Activated naive CD4-positive, alpha-beta T cell treated with anti-CD3 and anti-CD28 coated beads, Interleukin-2, amount 50 U/mL, for 72 hours (primary cell): ENCODE measurements around the gene FGD2. TPM values are rescaled to one million over a fixed set of nuclear protein-coding genes. Genes with fewer than 3 reads are reported as not detected.
A peak's percentile ranks its signal among the peaks of the same experiment; 100 is the strongest.

Experiments
- ATAC-seq, 2 donors: fragments of 150-1000 bp; cut with Tn5 transposase; 2 replicates each; pipeline ENCODE4 v1.10.0; 2021; ENCODE audit warnings: mild to moderate bottlenecking in 2 of 2, moderate library complexity in 2 of 2
- DNase-seq, 2 donors: peaks; one replicate each; pipeline ENCODE4 v3.0.0; 2021 to 2022; ENCODE audit warnings: low spot score in 2 of 2
- H3K27ac Mint-ChIP-seq, 2 donors: one replicate each; pipeline ENCODE4 v1.8.0; 2022; ENCODE audit warnings: mild to moderate bottlenecking in 2 of 2, mixed read lengths in 2 of 2
- H3K36me3 Mint-ChIP-seq, 2 donors: one replicate each; pipeline ENCODE4 v1.8.0; 2022; ENCODE audit warnings: mixed read lengths in 2 of 2
- H3K9me3 Mint-ChIP-seq, 2 donors: one replicate each; pipeline ENCODE4 v1.8.0; 2022; ENCODE audit warnings: mixed read lengths in 2 of 2
- total RNA-seq, 2 donors: library from RNA; stranded (reverse); gene quantifications; one replicate each; pipeline ENCODE4 v1.2.3, GENCODE V29; 2022

The FGD2 gene
- total RNA-seq, 2 donors from 2014 or later = 1.3 to 2.4 TPM

DNA sequence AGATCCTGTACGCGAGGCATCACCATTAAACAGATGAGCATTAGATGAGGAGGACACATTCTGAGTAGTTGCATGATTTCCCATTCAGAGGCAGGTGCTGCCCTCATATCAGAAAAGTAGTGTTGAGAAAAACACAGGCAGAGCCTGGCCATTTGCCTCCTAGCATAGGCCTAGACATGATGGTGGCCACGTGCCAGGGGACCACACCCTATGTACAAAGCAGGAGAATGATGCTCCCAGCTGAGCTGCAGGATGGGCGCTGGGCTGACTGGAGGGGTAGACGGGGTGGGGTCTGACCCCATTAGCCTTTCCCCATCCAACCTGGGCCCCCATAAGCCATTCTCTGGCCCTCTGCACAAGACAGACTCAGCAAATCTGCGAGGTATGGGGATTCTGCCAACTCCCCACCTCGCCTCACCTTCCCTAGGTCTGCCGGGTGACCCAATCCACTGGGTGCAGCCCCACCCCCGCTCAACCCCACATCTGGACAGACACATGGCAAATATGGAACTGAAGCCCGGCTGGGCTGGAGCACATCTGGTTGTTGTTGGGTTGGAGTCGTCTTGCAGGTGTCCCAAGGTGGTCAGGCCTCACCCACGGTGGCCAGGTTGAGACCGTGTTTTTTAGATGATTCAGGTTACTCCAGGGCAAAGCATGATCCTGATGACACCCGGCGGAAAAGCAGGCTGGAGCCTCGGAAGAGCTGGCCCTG is 37.0 kb upstream of the FGD2 start:
- ATAC-seq (no peak), DNase-seq (no peak)
- Mint-ChIP-seq H3K9me3 (no peaks in the 10 kb centered on the region), H3K27ac (peak overlapping the region; percentile 15 to 93), H3K36me3 (peaks cover 12 to 16% of the 10 kb centered on the region in 2 donors)

DNA sequence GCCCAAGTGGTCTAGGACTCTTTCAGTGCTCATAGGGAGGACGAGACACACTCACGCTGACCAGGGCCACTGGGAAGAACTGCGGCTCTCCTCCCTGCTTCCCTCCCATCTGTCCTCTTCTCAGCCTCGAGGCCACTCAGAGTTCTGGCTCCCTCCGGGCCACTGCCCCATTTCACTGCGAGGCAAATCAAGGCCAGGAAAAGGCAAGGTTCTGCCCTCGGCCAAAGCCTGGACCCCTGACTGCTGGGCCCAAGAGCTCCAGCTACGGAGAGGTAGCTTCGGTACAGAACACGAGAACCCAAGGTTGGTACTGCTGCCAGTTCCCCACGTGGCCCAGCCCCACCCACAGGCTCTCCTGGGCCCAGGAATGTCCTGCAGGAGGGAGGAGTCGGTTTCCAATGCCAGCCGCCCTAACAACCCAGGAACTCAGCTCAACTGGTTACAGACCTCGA is 36.2 kb upstream of the FGD2 start:
- Mint-ChIP-seq H3K36me3 (peaks cover 12 to 16% of the 10 kb centered on the region in 2 donors), H3K9me3 (no peaks in the 10 kb centered on the region), H3K27ac (peak overlapping the region; percentile 65 to 85)
- DNase-seq (no peak), ATAC-seq (no peak)

DNA sequence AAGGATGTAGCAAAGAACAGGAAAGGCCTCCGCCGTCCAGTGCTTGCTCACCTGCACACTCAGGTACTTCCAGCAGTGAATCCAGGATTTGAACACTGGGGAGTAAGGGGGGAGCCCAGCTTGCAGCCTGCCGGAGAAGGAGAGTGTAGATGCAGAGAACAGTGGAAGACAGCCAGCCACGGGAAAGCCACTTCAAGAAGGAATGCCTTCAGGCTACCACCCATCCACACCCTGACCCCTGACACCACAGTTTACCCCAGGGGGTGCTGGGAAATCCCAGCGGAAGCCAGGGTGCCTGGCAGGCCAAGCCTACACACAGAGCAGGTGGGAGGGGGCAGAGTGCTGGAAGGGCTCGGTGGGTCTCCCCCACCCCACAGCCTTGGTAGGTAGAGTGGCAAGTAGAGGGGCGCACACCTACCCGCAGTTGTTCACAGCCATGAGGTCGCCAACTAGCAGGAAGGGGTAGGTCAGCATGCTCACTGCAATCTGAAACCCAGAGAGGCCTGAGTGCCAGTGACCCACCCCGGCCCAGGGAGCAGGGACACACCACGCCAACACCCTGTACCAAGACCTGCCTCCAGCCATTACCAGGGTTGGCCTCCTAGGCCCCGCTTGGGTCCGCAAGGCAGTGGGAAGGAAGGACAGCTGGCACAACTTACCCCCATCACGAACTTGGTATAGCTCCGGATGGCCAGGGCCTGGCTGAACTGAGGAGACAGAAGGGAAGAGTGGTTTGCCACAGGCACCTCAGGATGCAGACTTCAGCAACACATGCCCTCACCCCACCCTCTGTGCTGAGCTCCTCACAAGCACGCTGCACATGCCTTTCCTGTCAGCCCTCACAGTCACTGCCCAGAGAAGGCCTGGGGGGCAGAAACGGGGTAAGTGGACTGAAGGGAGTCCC is 35.2 kb upstream of the FGD2 start:
- Mint-ChIP-seq H3K36me3 (peaks cover 12 to 16% of the 10 kb centered on the region in 2 donors), H3K9me3 (no peaks in the 10 kb centered on the region), H3K27ac (peak overlapping the region; percentile 85 to 88)
- DNase-seq (no peak), ATAC-seq (no peak)

DNA sequence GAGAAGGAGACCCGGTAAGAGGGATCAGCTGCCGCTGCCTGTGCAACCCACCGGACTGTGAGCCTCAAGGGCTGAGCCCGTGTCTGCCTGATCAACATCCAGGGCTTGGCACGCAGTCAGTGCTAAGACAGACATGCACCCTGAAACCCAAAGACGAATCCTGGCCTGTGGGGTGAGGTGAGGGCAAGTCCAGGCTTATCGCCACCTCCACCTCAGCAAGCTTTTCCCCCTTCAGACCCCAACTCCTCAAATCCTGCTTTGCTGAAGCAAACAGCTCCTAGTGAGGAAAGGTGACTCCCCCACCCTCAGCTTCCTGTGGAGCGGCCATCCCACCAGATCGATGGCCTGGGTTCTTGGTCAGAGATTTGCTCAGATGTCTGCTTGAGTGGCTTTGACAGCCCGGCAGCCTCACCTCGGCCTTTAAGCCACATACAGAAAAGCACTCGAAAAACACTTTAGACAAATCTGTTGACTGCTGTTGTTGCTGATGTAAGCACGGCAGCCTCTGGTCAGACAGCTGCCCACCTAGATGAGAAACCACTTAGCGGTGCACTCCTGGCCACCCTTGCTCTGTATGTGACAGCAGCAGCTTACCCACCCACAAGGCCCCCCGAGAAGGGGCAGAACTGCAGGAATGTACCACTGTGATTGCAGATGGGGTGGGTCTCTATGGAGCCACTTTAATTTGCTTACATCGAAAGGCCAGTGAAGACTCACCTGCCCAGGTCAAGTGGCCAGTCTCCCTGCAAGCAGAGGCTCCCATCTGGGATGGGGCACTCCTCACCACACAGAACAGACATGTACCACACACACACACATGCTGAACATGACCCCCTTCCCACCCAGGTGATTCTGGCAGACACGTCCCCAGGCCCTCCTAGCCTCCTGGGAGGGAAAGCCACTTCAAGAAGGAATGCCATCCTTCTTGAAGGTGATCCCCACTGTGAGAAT is 34.3 kb upstream of the FGD2 start:
- no peak for DNase-seq
- H3K27ac Mint-ChIP-seq = peak overlapping the region; percentile 82 to 85
- no peak for ATAC-seq
- H3K9me3 Mint-ChIP-seq = no peaks in the 10 kb centered on the region
- peaks cover 16 to 26% of the 10 kb centered on the region in 2 donors for H3K36me3 Mint-ChIP-seq

GRCh38 chr6:36971921-36972673 is 33.4 kb upstream of the FGD2 start:
- H3K9me3 Mint-ChIP-seq = no peaks in the 10 kb centered on the region
- ATAC-seq (no peak), DNase-seq (no peak)
- peaks cover 16 to 30% of the 10 kb centered on the region in 2 donors for H3K36me3 Mint-ChIP-seq
- peak overlapping the region; percentile 82 to 85 for H3K27ac Mint-ChIP-seq

DNA sequence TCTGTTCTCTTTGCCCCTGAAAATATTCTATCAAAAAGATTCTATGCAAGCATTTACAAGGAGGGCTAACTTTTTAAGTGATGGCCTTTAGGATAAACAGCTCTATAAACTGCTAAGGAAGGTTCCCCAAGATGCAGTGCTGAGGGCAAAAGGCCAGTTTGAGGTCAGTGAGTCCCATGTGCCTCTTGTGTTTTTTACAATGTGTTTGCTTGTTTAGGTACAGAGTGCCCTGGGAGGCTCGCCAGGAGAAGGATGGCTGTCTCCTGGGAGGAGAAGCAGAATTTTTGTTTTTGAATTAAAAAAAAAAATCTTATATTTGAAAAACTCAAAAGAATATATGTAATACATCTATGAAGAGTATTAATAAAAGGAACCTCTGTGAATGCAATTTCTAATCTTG is 32.3 kb upstream of the FGD2 start:
- DNase-seq (no peak), ATAC-seq (no peak)
- peaks cover 12 to 30% of the 10 kb centered on the region in 2 donors for H3K36me3 Mint-ChIP-seq
- H3K27ac Mint-ChIP-seq = peak overlapping the region in 1 of 2 donors; percentile 29
- H3K9me3 Mint-ChIP-seq = no peaks in the 10 kb centered on the region

DNA sequence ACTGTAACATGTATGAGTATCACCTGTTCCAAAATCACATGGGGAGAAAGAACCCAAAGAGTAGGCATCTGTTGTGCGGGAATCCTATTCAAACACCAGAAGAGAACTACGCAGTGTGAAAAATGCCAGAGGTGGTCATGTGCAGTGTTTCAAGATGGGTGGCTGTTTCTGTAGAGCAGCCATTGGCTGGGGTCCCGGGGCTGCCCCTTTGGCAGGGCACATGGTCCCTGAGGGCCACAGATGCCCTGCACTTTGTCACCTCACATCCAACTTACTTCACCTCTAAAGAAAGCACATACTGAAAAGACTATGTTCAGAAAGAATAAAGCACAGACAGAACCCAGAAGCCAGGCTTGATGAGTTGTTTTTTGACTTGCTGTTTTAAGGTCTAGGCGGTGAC is 31.8 kb upstream of the FGD2 start:
- no peak for ATAC-seq
- peaks cover 7 to 30% of the 10 kb centered on the region in 2 donors for H3K36me3 Mint-ChIP-seq

DNA sequence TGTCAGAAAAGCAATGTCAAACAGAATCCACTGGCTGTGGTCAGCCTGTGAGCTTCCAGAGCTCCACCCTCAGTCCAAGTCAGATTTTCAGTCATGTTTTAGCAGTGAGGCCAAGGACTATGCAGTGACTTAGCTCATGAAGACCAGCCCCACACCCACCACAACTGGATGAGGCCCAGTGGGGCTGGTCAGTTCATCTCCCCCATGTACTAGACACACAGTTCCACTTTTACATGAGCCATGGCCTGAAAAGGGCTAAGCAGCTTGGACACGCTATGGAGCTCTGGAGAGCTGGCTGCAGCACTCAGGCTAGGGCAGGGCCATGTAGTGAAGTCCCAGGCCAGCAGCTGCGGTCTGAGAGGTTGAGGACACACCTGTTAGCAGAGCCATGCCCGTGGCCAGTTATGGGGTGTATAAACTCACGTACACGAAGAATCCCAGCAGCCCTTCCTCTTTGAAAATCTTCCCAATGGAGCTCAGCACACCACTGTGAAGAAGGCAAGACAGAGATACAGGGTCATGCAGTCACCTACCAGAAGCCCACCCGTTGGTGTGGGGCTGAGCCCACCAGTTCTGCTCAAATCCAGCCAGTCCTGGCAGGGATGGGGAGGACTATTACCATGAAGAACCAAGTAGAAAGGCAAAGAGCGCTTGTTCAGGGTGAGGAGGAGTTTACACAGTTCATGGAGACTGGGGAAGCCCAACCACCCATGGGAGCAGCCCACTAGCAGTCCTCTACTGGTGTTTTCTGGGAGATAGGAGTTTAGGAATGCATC is 30.0 kb upstream of the FGD2 start:
- no peak for ATAC-seq
- Mint-ChIP-seq H3K9me3 (no peaks in the 10 kb centered on the region), H3K36me3 (peaks cover 4 to 30% of the 10 kb centered on the region in 2 donors)

More for the DNA sequence above, 31.8 kb upstream of the FGD2 start:
- Mint-ChIP-seq H3K9me3 (no peaks in the 10 kb centered on the region), H3K27ac (no peak overlapping the region)
- DNase-seq = no peak

GRCh38 chr6:36976007-36976264 is 29.5 kb upstream of the FGD2 start:
- Mint-ChIP-seq H3K9me3 (no peaks in the 10 kb centered on the region), H3K36me3 (peaks cover 4 to 30% of the 10 kb centered on the region in 2 donors), H3K27ac (peak overlapping the region; percentile 70 to 76)
- DNase-seq (no peak), ATAC-seq (no peak)

More for the DNA sequence above, 30.0 kb upstream of the FGD2 start:
- peak overlapping the region; percentile 66 to 76 for H3K27ac Mint-ChIP-seq
- DNase-seq = no peak

GRCh38 chr6:36976509-36976908 is 28.9 kb upstream of the FGD2 start:
- H3K27ac Mint-ChIP-seq = no peak overlapping the region
- DNase-seq = no peak
- no peaks in the 10 kb centered on the region for H3K9me3 Mint-ChIP-seq
- no peak for ATAC-seq
- H3K36me3 Mint-ChIP-seq = peaks cover 5 to 25% of the 10 kb centered on the region in 2 donors

DNA sequence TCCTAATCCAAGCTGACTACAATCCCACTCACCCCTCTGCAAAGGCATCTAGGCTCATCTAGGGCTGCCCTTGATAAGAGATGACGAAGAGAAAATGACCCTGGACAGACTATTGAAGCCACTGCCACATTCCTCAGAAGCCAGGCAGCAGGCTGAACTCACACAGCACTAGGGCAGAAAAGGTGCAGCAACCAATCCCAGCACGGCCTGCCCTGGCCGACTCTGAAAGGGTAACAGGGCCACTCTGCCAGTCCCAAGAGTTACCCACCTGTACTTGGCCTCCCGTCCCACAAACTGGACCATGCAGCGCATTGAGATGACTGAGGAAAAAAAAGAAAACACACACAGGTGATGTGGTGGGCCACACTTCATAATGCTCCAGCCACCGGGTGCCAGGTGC is 28.5 kb upstream of the FGD2 start:
- Mint-ChIP-seq H3K27ac (no peak overlapping the region), H3K36me3 (peaks cover 9 to 21% of the 10 kb centered on the region in 2 donors), H3K9me3 (no peaks in the 10 kb centered on the region)

DNA sequence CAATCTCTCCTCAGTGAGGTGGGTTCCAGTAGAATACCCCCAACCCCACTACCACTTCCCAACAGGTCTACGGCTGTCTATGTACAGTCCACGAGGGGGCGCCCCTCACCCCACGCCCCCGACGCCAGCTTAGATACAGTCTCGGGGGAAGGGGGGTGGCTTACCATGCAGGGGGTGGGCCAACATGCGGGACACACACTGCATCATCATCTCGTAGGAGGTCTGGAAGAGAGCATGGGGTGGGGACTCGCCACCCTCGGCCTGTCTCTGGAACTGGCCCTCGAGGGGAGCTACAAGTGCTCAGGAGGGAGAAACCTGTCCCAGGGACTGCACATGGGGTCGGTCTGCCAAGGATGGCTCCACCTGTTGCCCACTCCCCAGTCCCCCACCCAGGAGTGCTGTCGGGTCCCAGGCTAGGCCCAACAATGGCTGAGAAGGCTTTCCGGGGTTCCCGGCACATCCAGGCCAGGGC is 27.9 kb upstream of the FGD2 start:
- ATAC-seq = peak in 1 of 2 donors; percentile 34
- no peak for DNase-seq
- no peaks in the 10 kb centered on the region for H3K9me3 Mint-ChIP-seq
- peaks cover 9 to 15% of the 10 kb centered on the region in 2 donors for H3K36me3 Mint-ChIP-seq
- H3K27ac Mint-ChIP-seq = no peak overlapping the region

More for the DNA sequence above, 28.5 kb upstream of the FGD2 start:
- DNase-seq = no peak
- no peak for ATAC-seq

GRCh38 chr6:36978421-36979346 is 26.8 kb upstream of the FGD2 start:
- H3K36me3 Mint-ChIP-seq = peaks cover 9 to 14% of the 10 kb centered on the region in 2 donors
- ATAC-seq = no peak
- peak overlapping the region in 1 of 2 donors; percentile 25 for H3K27ac Mint-ChIP-seq
- no peak for DNase-seq
- H3K9me3 Mint-ChIP-seq = no peaks in the 10 kb centered on the region

GRCh38 chr6:36979347-36979742 is 26.1 kb upstream of the FGD2 start:
- Mint-ChIP-seq H3K36me3 (peaks cover 9 to 14% of the 10 kb centered on the region in 2 donors), H3K27ac (no peak overlapping the region), H3K9me3 (no peaks in the 10 kb centered on the region)
- ATAC-seq (peak in 1 of 2 donors; percentile 44), DNase-seq (no peak)
